SIG-M5 treated with dmso at 0.1 percent for 504 hours (cell line): ENCODE measurements around the gene FAM185A.
A peak's percentile ranks its signal among the peaks of the same experiment; 100 is the strongest.
"Not testable (repeated sequence)": the region's sequence is repeated elsewhere in the genome, so short reads cannot be mapped to it uniquely, and the experiment has no call there.

Source experiments
- DNase-seq: peaks from one replicate; lab custom pipeline; 2025; ENCODE audit not compliant: unreplicated experiment; lab: John Stamatoyannopoulos, UW

Gene FAM185A

GRCh38 chr7:102748605-102749444 lies at the start of gene FAM185A:
TSS of gene FAM185A (plus strand) at chr7:102748999. CDS start at chr7:102749208, 209 bp downstream.
- DNase-seq = peak; percentile 100

GRCh38 chr7:102713011-102713690 lies 35.6 kb upstream of the FAM185A start:
- peak; percentile 50 for DNase-seq

- DNase-seq = not testable (repeated sequence)
Measured at GRCh38 chr7:102713691-102714080, 35.1 kb upstream of the FAM185A start.

- DNase-seq = not testable (repeated sequence)
Measured at GRCh38 chr7:102714774-102715522, 33.9 kb upstream of the FAM185A start.

- DNase-seq = not testable (repeated sequence)
Measured at GRCh38 chr7:102715718-102716117, 33.1 kb upstream of the FAM185A start.

- peak; percentile 9 for DNase-seq
Measured at GRCh38 chr7:102718491-102718890, 30.3 kb upstream of the FAM185A start.

GRCh38 chr7:102726170-102726569 lies 22.6 kb upstream of the FAM185A start:
- not testable (repeated sequence) for DNase-seq

GRCh38 chr7:102729670-102730069 lies 19.1 kb upstream of the FAM185A start:
- not testable (repeated sequence) for DNase-seq

GRCh38 chr7:102730431-102730830 lies 18.4 kb upstream of the FAM185A start:
- not testable (repeated sequence) for DNase-seq

GRCh38 chr7:102742002-102742771 lies 6.6 kb upstream of the FAM185A start:
- peak; percentile 2 for DNase-seq

GRCh38 chr7:102743861-102744260 lies 4.9 kb upstream of the FAM185A start:
- DNase-seq = not testable (repeated sequence)

GRCh38 chr7:102745494-102746288 lies 3.1 kb upstream of the FAM185A start:
- DNase-seq = peak; percentile 27

GRCh38 chr7:102749445-102749786 lies 617 bp downstream of the FAM185A start:
- DNase-seq = not testable (repeated sequence)

GRCh38 chr7:102758227-102758626 lies 9.4 kb downstream of the FAM185A start:
- DNase-seq = not testable (repeated sequence)

- DNase-seq = not testable (repeated sequence)
Measured at GRCh38 chr7:102759934-102760333, 11.1 kb downstream of the FAM185A start.

GRCh38 chr7:102761234-102761633 lies 12.4 kb downstream of the FAM185A start:
- DNase-seq = not testable (repeated sequence)

- not testable (repeated sequence) for DNase-seq
Measured at GRCh38 chr7:102763295-102763905, 14.6 kb downstream of the FAM185A start.

- not testable (repeated sequence) for DNase-seq
Measured at GRCh38 chr7:102769657-102770192, 20.9 kb downstream of the FAM185A start.

- DNase-seq = not testable (repeated sequence)
Measured at GRCh38 chr7:102770467-102770866, 21.7 kb downstream of the FAM185A start.
